Thoracic aorta (tissue), 2 donors: ENCODE data around the gene ADIPOR2. TPM values are rescaled to one million over a fixed set of nuclear protein-coding genes. Genes with fewer than 3 reads are reported as not detected.
"Not testable (repeated sequence)": the region's sequence is repeated elsewhere in the genome, so short reads cannot be mapped to it uniquely, and the experiment has no call there.

Experiments
- ATAC-seq: fragments of 150-250 bp; one replicate; pipeline ENCODE4 v1.8.0; 2017; ENCODE audit warnings: low read depth; ENCODE audit not compliant: insufficient number of reproducible peaks, low FRiP score
- DNase-seq: peaks from one replicate; pipeline ENCODE4 v3.0.0-alpha.2; 2020; ENCODE audit warnings: low spot score
- H3K27ac ChIP-seq, 2 donors: fragments of 200-600 bp; sonication (generic); 1 replicate in 1 of 2; 2 replicates in 1 of 2; pipeline ENCODE4 v1.5.1; 2016; ENCODE audit warnings: mild to moderate bottlenecking in 2 of 2, moderate library complexity in 2 of 2
- H3K27me3 ChIP-seq: fragments of 200-600 bp; sonication (generic); replicated peaks from 2 replicates; pipeline ENCODE4 v1.6.0; 2016; ENCODE audit warnings: mild to moderate bottlenecking; ENCODE audit not compliant: insufficient read depth
- H3K36me3 ChIP-seq: fragments of 200-600 bp; sonication (generic); one replicate; pipeline ENCODE4 v1.5.1; 2016
- H3K4me1 ChIP-seq, 2 donors: fragments of 200-600 bp; sonication (generic); 1 replicate in 1 of 2; 2 replicates in 1 of 2; pipeline versions ENCODE4 v1.5.1 to v1.6.0; 2016; ENCODE audit warnings: low read depth in 2 of 2, mild to moderate bottlenecking in 1 of 2; ENCODE audit not compliant: control insufficient read depth in 1 of 2
- H3K4me3 ChIP-seq: fragments of 200-600 bp; sonication (generic); 2 replicates; pipeline ENCODE4 v1.5.1; 2016; ENCODE audit warnings: mild to moderate bottlenecking
- H3K9me3 ChIP-seq: fragments of 200-600 bp; sonication (generic); 2 replicates; pipeline ENCODE4 v1.5.1; 2016
- total RNA-seq, 2 donors: library from RNA; depleted of rRNA; stranded (reverse); fragments of >200 nt; gene quantifications; one replicate each; pipeline versions ENCODE4 v1.1.0 to v1.2.3, GENCODE V29; 2016
- TF ChIP-seq, protein P1 (sequence below): fragments of 200-600 bp; sonication (generic); IDR thresholded peaks from one replicate; pipeline ENCODE4 v1.5.1; 2019; ENCODE audit warnings: antibody characterized with exemption

Gene ADIPOR2
- total RNA-seq, 2 donors from 2014 or later: 24.2 to 43.0 TPM

DNA sequence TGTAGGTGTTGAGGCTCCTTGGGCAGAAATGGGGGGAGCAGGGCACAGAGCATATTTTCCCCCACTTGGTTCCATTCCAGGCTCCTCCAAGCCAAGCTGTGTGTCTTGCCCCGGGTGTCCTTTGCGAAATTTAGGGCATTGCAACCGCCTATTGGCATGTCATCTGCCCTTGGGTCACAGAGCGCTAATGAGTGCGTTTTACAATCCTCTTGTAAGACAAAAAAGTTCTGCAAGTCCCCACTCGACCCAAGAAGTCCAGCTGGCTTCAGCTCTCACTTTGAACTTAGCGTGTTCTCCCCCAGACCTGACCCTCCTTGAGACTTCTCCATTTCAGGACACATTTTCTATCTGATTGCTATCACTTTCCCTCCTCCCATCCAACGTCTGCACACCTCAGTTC lies 123.4 kb downstream of the ADIPOR2 start:
- DNase-seq: no peak
- H3K4me1 ChIP-seq: peaks cover 0 to 19% of the 10 kb centered on the region in 2 donors
- H3K9me3 ChIP-seq: no peaks in the 10 kb centered on the region
- TF ChIP-seq, protein P1, sequence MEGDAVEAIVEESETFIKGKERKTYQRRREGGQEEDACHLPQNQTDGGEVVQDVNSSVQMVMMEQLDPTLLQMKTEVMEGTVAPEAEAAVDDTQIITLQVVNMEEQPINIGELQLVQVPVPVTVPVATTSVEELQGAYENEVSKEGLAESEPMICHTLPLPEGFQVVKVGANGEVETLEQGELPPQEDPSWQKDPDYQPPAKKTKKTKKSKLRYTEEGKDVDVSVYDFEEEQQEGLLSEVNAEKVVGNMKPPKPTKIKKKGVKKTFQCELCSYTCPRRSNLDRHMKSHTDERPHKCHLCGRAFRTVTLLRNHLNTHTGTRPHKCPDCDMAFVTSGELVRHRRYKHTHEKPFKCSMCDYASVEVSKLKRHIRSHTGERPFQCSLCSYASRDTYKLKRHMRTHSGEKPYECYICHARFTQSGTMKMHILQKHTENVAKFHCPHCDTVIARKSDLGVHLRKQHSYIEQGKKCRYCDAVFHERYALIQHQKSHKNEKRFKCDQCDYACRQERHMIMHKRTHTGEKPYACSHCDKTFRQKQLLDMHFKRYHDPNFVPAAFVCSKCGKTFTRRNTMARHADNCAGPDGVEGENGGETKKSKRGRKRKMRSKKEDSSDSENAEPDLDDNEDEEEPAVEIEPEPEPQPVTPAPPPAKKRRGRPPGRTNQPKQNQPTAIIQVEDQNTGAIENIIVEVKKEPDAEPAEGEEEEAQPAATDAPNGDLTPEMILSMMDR: no peak
- no peak overlapping the region for H3K4me3 ChIP-seq
- no peaks in the 10 kb centered on the region for H3K36me3 ChIP-seq
- no peaks in the 10 kb centered on the region for H3K27me3 ChIP-seq
- H3K27ac ChIP-seq: no peak overlapping the region
- no peak for ATAC-seq

DNA sequence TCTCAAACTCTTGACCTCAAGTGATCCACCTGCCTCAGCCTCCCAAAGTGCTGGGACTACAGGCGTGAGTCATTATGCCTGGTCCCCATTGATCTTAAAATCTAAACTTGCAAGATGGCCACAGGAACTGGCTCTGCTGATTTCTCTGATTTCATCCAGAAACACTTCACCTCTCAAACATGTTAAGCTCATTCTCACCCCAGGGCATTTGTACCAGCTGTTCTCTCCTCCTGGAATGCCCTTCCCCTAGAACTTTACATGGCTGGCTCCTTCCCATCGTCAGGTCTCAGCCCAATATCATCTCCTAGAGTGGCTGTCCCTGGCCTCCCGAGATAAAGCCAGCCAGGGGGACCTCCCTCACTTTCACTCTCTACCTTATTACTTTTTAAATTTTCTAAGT lies 124.2 kb downstream of the ADIPOR2 start:
- no peak for DNase-seq
- TF ChIP-seq, protein P1: no peak
- Histone ChIP-seq H3K9me3 (no peaks in the 10 kb centered on the region), H3K27ac (no peak overlapping the region), H3K4me3 (no peak overlapping the region), H3K4me1 (peaks cover 0 to 12% of the 10 kb centered on the region in 2 donors), H3K27me3 (no peaks in the 10 kb centered on the region), H3K36me3 (no peaks in the 10 kb centered on the region)
- ATAC-seq: no peak

DNA sequence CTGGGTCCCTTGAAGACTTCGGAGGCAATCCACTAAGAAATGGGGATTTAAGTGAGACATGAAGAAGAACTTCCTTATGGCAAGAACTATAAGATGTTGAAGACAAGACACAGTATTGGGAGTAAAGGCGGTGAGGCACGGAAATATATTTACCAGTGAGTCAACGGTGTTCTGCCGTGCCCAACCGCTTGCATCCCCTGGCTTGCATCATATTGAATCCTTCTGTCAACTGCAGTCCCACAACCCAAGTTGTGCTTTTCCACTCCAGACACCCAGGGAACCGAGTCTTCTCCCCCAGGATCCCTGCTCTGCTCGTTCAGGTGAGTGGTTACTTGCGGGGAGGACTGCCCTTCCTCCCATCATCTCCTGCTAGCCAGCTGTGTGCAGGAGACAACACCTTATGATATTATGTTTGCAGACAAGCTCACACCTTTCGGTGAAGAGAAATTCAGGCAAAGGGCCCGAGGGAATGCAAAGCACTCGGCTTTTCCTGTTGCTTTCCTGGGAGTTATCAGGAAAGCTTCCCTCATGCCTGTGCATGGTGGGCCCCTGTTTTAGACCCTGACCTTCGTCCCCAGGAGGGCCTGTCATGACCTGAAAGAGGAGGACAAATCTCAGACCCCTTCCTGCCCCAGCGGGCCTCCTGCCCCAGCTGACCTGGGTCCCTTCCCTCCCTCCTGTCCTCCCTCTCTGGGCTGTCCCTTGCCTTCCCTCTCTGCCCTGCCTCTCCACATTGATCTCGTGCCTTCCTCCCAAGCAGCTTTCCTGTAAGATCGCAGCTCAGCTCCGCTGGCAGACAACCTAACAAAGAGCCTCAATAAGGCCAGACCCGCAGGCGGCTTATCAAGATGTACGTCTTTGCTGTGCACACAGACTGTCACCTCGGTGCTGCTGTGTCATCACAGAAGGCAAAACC lies 125.2 kb downstream of the ADIPOR2 start:
- Histone ChIP-seq H3K4me1 (peaks cover 0 to 7% of the 10 kb centered on the region in 2 donors), H3K27me3 (peaks cover 6% of the 10 kb centered on the region), H3K9me3 (no peaks in the 10 kb centered on the region), H3K4me3 (no peak overlapping the region), H3K27ac (no peak overlapping the region), H3K36me3 (no peaks in the 10 kb centered on the region)
- no peak for DNase-seq
- ATAC-seq: no peak
- TF ChIP-seq, protein P1: no peak

DNA sequence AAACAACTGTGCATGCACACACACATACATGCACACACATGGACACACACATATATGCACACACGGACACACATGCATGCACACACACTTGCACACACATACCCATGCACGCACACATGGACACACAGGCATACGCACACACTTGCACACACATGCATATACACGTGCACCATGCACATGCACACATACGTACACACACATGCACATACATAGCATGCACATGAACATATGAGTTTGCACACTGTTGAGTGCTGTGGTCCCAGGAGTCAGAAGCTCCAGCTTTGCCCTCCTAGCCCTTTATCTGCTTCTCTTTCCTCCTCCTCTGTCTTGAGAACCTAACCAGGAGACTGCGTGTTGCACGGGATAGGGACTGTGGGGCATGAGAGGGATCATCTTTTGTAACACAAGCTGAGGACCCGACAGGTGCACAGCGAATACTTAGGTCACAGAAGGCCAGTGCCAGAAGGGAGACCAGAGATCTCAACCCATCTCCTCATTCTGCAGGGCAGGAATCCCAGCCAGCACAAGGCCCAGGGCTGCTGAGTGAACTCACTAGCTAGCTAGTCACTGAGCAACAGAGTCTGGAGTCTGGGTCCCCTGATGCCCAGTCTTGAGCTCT lies 126.0 kb downstream of the ADIPOR2 start:
- Histone ChIP-seq H3K9me3 (no peaks in the 10 kb centered on the region), H3K4me3 (no peak overlapping the region), H3K27me3 (peaks cover 8% of the 10 kb centered on the region), H3K4me1 (peaks cover 0 to 3% of the 10 kb centered on the region in 2 donors), H3K36me3 (no peaks in the 10 kb centered on the region), H3K27ac (no peak overlapping the region)
- TF ChIP-seq, protein P1: no peak
- DNase-seq (no peak), ATAC-seq (no peak)

DNA sequence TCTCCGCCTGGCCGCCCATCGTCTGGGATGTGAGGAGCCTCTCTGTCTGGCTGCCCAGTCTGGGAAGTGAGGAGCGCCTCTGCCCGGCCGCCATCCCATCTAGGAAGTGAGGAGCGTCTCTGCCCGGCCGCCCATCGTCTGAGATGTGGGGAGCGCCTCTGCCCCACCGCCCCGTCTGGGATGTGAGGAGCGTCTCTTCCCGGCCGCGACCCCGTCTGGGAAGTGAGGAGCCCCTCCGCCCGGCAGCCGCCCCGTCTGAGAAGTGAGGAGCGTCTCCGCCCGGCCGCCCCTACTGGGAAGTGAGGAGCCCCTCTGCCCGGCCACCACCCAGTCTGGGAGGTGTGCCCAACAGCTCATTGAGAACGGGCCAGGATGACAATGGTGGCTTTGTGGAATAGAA lies 127.1 kb downstream of the ADIPOR2 start:
- not testable (repeated sequence) for H3K9me3 ChIP-seq, H3K27me3 ChIP-seq, H3K36me3 ChIP-seq, H3K4me3 ChIP-seq, H3K4me1 ChIP-seq, ATAC-seq, H3K27ac ChIP-seq, DNase-seq
